ENCODE results near the gene RBM19.

Gene RBM19

GRCh38 chr12:113988976-113989375 lies 22.9 kb upstream of the RBM19 start:
- no peak for DNase-seq

- no peak for DNase-seq
Measured at GRCh38 chr12:113988064-113988451, 21.9 kb upstream of the RBM19 start.

- no peak for DNase-seq
Measured at GRCh38 chr12:113987261-113988063, 21.3 kb upstream of the RBM19 start.

GRCh38 chr12:113984464-113984863 lies 18.3 kb upstream of the RBM19 start:
- DNase-seq, result no peak

GRCh38 chr12:113983777-113984448 lies 17.8 kb upstream of the RBM19 start:
- DNase-seq, result no peak

GRCh38 chr12:113983265-113983664 lies 17.1 kb upstream of the RBM19 start:
- DNase-seq, result no peak

GRCh38 chr12:113981876-113982275 lies 15.8 kb upstream of the RBM19 start:
- no peak for DNase-seq

- peak; percentile 44 for DNase-seq
Measured at GRCh38 chr12:113980537-113981337, 14.6 kb upstream of the RBM19 start.

GRCh38 chr12:113980054-113980453 lies 13.9 kb upstream of the RBM19 start:
- DNase-seq, result no peak

GRCh38 chr12:113978080-113978479 lies 12.0 kb upstream of the RBM19 start:
- no peak for DNase-seq

- no peak for DNase-seq
Measured at GRCh38 chr12:113974006-113974405, 7.9 kb upstream of the RBM19 start.

- no peak for DNase-seq
Measured at GRCh38 chr12:113973109-113973904, 7.2 kb upstream of the RBM19 start.

GRCh38 chr12:113971392-113971791 lies 5.3 kb upstream of the RBM19 start:
- no peak for DNase-seq

GRCh38 chr12:113970211-113970610 lies 4.1 kb upstream of the RBM19 start:
- no peak for DNase-seq

GRCh38 chr12:113967368-113967767 lies 1.2 kb upstream of the RBM19 start:
- DNase-seq, result no peak

GRCh38 chr12:113962733-113963132 lies 3.4 kb downstream of the RBM19 start:
- DNase-seq, result no peak

GRCh38 chr12:113961921-113962710 lies 4.0 kb downstream of the RBM19 start:
- no peak for DNase-seq

GRCh38 chr12:113960030-113960429 lies 6.1 kb downstream of the RBM19 start:
- no peak for DNase-seq

- no peak for DNase-seq
Measured at GRCh38 chr12:113959096-113959495, 7.0 kb downstream of the RBM19 start.

- DNase-seq, result no peak
Measured at GRCh38 chr12:113958108-113958507, 8.0 kb downstream of the RBM19 start.

- DNase-seq, result no peak
Measured at GRCh38 chr12:113957627-113958026, 8.5 kb downstream of the RBM19 start.
